ENCODE results near the gene DCTPP1.
"Not testable (repeated sequence)": the region's sequence is repeated elsewhere in the genome, so short reads cannot be mapped to it uniquely, and the experiment has no call there.

Gene DCTPP1

DNA sequence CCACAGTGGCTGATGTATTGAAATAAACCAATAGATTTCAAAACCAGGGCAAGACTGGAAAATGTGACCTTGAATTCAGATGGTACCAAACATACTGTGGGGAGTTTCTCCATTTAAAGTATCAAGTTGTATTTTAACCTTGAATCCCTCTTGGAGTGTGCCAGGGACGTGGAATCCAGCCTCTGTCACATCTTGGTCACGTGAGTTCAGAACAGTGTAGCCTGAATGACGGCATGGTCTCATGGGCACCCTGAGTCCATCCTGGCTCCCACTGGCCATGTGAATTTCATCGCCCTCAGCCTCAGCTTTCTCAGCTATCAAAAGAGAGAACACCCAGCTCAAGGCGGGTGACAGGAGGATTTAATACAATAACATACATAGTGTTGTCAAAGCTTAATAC lies 15.7 kb downstream of the DCTPP1 start:
- DNase-seq (ENCODE audit: low read depth in 2 of 2): no peak

DNA sequence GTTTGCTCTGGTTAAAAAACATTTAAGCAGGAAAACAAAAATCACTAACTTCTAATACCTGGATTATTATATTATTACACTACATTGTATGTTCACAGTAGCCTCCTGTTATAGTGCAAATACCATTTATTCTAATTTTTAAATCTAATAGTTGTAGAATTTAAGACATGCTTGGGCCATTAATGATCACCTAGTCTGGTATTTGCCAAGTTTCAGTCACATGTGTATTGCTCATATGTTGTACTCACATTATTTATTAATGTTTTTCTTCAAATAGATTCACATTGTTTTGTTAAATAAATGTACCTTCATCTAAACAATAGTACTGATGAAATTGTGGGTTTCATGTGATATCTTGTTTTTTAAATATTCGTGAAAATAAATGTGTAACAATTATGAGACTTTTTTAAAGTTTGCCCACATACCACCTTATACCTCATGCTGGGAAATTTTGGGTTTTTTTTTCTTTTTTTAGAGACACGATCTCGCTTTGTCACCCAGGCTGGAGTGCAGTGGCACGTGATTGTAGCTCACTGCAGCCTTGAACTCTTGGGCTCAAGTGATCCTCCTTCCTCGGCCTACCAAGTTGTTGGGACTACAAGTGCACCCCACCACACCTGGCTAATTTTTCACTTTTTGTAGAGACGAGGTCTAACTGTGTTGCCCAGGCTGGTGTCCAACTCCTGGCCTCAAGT lies 16.6 kb downstream of the DCTPP1 start:
- DNase-seq (ENCODE audit: low read depth in 2 of 2): no peak

- peak; percentile 62 to 69 for DNase-seq (ENCODE audit: low read depth in 2 of 2)
Measured at GRCh38 chr16:30409125-30410060, 20.4 kb downstream of the DCTPP1 start.

- DNase-seq (ENCODE audit: low read depth in 2 of 2): no peak
Measured at GRCh38 chr16:30407804-30408534, 21.9 kb downstream of the DCTPP1 start.

DNA sequence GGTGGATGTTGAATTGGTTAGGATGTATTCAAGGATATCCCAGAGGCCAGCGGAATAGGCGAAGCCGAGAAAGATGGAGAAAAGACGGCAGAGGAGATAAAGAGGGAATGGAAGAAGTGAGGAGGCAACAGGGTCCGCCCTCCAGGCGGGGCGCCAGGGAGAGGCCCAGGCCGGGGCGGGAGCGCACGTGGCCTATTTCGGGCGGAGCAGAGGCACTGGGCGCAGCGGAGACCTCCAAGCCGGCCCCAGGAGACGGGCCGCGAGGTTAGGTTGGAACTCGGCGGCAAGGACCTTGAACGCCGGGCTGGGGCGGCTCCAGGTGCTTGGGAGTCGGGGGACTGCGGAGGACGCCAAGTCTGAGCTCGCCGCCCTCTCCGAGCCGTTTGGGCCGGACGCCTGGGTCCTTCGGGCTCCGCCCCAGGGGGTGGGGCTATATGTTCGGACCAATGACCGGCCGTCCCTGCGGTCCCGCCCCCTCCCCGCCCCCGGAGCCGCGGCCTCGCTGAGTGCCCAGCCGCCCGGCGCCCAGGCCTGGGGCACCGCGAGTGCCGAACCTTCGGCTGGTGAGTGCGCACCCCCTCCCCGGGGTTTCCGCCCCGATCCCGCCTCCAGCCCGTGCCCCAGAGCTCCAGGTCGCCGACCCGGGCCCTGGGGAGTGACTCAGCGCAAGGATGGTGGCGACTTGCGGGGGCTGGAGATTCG lies 22.6 kb downstream of the DCTPP1 start, which contains the start of gene ZNF771:
Gene ZNF771, plus strand, starts transcription at position 505 of the 702 bp plus-strand sequence. CDS start 448 bp downstream, outside the sequence.
- DNase-seq (ENCODE audit: low read depth in 2 of 2): peak; percentile 73 to 74

GRCh38 chr16:30406795-30407101 lies 23.1 kb downstream of the DCTPP1 start:
- no peak for DNase-seq (ENCODE audit: low read depth in 2 of 2)

DNA sequence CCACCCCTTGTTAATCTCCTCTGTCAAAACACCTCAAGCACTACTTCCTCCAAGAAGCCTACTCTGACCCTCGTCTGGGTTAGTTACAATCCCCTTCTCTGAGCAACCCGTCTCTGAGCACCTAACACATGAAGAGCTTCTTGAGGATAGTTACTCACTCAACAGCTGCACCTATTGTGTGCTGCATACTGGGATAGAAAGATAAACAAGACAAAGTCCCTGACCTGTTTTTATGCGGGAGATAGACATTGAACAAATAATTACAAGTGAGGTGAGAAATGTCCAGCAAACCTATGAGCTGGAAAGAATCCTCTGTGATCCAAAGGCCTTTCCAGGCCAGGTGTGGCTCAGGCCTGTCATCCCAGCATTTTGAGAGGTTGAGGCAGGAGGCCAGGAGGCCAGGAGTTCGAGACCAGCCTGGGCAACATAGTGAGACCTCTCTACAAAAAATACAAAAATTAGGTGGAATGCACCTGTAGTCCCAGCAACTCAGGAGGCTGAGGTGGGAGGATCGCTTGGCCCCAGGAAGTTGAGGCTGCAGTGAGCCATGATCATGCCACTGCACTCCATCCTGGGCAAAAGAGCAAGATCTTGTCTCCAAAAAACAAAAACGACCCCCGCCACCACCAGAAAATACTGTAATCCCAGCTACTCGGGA lies 27.9 kb downstream of the DCTPP1 start:
- no peak for DNase-seq (ENCODE audit: low read depth in 2 of 2)

DNA sequence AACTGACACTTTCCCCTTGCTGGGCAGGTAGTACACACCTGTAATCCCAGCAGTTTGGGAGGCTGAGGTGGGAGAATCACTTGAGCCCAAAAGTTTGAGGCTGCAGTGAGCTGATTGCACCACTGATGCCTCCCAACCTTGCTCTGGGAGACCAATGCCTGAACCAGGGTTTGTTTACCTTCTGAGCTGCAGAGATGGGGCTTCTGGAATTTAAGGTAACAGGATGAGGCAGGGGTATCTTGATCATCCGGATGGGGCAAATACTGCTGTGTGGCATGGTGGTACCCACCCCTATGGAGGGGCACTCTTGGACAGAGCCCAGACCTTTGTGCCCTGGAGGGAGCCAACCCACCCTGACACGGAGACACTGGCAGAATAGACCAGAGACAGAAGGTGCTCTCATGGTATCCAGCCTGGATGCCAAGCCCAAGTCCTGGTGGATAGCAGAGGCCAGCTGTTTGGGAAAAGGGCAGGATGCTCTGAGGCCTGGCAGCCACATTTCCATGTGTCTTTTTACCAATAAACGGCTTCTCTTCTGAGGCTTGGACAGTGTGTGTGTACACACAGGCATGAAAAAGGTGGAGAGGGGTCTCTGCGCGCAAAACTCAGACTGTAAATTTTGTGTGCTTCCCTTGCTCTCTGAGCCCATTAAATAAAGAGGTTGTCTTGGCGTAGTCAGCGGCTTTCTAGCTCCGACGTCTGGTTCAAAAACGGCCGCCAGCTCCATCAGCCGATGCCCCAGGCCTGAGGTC lies 30.2 kb downstream of the DCTPP1 start:
- DNase-seq (ENCODE audit: low read depth in 2 of 2): no peak

GRCh38 chr16:30398661-30399434 lies 31.0 kb downstream of the DCTPP1 start:
- no peak for DNase-seq (ENCODE audit: low read depth in 2 of 2)

DNA sequence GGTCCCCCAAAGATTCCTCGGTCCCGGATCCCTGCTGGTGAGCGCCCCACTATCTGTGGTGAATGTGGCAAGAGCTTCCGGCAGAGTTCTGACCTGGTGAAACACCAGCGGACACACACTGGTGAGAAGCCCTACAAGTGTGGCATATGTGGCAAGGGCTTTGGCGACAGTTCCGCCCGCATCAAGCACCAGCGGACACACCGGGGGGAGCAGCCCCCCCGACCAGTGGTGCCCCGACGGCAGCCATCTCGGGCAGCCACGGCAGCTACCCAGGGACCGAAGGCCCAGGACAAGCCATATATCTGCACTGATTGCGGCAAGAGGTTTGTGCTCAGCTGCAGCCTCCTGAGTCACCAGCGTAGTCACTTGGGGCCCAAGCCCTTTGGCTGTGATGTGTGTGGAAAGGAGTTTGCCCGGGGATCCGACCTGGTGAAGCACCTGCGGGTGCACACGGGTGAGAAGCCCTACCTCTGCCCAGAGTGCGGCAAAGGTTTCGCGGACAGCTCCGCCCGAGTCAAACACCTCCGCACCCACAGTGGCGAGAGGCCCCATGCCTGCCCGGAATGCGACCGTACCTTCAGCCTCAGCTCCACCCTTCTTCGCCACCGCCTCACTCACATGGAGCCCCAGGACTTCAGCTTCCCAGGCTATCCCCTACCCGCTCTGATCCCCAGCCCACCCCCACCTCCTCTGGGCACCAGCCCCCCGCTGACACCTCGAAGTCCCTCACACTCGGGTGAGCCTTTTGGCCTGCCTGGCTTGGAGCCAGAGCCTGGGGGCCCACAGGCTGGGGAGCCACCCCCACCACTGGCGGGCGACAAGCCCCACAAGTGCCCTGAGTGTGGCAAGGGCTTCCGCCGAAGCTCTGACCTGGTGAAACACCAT lies 31.8 kb downstream of the DCTPP1 start:
- no peak for DNase-seq (ENCODE audit: low read depth in 2 of 2)

DNA sequence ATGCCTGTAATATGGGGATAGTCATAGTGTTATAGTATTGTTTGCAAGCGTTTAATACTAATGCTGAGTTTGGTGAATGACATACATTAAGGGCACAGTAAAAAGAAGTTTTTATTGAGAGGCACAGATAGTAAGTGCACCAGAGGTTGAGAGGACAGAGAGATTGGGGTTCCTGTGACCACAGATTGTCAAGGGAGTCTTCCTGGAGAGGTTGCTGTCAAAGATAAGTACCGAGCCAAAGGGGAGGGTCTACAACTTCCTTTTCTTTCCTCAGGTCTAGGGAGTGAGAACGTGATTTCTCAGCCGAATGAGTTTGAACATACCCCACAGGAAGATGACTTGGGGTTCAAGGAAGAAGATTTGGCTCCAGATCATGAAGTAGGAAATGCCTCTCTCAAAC lies 32.8 kb downstream of the DCTPP1 start:
- DNase-seq (ENCODE audit: low read depth in 2 of 2): no peak

- not testable (repeated sequence) for DNase-seq (ENCODE audit: low read depth in 2 of 2)
Measured at GRCh38 chr16:30396627-30397026, 33.2 kb downstream of the DCTPP1 start.

- DNase-seq (ENCODE audit: low read depth in 2 of 2): no peak
Measured at GRCh38 chr16:30395992-30396585, 33.7 kb downstream of the DCTPP1 start.

DNA sequence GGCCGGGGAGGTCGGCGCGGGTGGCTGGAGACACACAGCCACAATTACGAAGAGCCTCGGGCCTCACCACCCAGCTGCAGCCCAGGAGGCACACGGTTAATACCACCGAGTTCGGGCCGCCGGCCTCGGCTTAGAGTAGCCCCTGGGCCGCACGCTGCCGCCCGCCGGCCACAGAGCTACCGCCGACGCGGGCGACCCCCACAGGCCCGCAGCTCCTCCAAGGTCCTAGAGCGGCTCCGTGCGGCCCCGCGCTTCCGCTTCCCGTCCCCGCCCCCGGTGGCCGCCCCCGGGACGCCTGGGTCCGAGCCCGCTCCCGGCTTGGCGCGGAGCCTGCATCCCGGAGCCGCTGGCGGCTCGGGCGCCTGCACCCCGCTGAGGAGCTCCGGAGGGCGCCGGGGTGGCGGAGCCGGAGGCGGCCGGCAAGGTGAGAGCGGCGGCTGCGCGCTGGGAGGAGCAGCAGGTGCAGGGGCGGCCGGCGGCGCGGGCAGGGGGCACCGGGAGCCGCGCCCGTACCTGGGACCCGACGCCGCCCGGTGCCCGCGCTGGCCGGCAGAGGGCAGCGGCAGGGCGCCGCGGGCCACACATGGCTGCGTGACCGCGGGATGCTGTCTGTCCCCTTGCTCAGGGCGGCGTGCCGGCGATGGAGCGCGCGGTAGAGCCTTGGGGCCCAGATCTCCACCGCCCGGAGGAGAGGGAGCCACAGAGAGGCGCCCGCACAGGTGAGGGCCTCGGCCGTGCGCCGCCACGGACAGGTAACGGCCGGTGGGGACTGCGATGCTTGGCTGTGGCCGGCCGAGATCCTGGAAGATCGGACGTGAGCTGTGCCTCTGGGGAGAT lies 34.5 kb downstream of the DCTPP1 start, which contains the start of gene ZNF48:
Gene ZNF48, plus strand, starts transcription at position 266 of the 837 bp plus-strand sequence. Its CDS starts 375 bp downstream, at position 641.
- peak in 1 of 2 experiments; percentile 57 for DNase-seq (ENCODE audit: low read depth in 2 of 2)

- no peak for DNase-seq (ENCODE audit: low read depth in 2 of 2)
Measured at GRCh38 chr16:30394592-30395154, 35.2 kb downstream of the DCTPP1 start.

DNA sequence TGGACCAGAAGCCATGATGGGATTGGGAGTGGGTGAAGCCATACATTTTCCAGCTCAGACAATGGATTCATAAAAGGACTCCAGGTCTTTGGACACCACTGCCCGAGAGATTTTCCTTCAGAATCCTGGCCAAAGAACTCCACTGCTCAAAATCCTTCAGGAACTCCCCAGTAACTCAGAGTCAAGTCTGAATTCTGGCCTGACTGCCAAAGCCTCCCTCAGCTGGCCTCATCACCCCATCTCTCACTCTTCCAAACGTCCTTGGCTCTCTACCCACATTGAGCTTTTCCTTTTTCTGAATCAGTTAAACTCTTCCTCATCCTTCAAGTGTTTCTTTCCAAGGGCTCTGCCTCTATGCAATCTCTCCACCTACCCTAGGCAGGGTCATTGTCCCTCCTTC lies 46.3 kb downstream of the DCTPP1 start:
- no peak for DNase-seq (ENCODE audit: low read depth in 2 of 2)
